IPS-20b (cell line): Measurements from ENCODE around the gene UBA5.
A peak's percentile ranks its signal among the peaks of the same experiment; 100 is the strongest.
"Not testable (repeated sequence)": the region's sequence is repeated elsewhere in the genome, so short reads cannot be mapped to it uniquely, and the experiment has no call there.

ENCODE experiments used
- H3K27ac ChIP-seq: one replicate; pipeline ENCODE4 v1.5.1; 2013; ENCODE audit warnings: low read length
- H3K27me3 ChIP-seq: 2 replicates; pipeline ENCODE4 v1.6.1; 2013; ENCODE audit warnings: mild to moderate bottlenecking, low read length, inconsistent platforms; ENCODE audit not compliant: insufficient read depth
- H3K36me3 ChIP-seq: 2 replicates; pipeline ENCODE4 v1.6.1; 2013; ENCODE audit warnings: low read depth, mild to moderate bottlenecking, inconsistent platforms, low read length, moderate library complexity; ENCODE audit not compliant: insufficient read depth
- H3K4me1 ChIP-seq: 2 replicates; pipeline ENCODE4 v1.6.1; 2013; ENCODE audit warnings: mild to moderate bottlenecking, control low read depth, inconsistent platforms, low read length, moderate library complexity; ENCODE audit not compliant: insufficient read depth
- H3K4me3 ChIP-seq: 2 replicates; pipeline ENCODE4 v1.5.1; 2013; ENCODE audit warnings: mild to moderate bottlenecking, low read length, inconsistent platforms
- H3K9ac ChIP-seq: 2 replicates; pipeline ENCODE4 v1.6.1; 2013; ENCODE audit warnings: low read depth, mild to moderate bottlenecking, inconsistent platforms, low read length, moderate library complexity
- H3K9me3 ChIP-seq: 2 replicates; pipeline ENCODE4 v1.6.1; 2013; ENCODE audit warnings: mild to moderate bottlenecking, low read depth, low read length, inconsistent platforms; ENCODE audit not compliant: insufficient read depth

UBA5 gene

GRCh38 chr3:132660052-132660810, at the start of gene UBA5:
Gene UBA5, plus strand, starts transcription at chr3:132660329. Its CDS starts 209 bp downstream, at chr3:132660538.
- Histone ChIP-seq H3K9me3 (no peaks in the 10 kb centered on the region), H3K4me1 (peaks cover 6% of the 10 kb centered on the region; the same call in 1 of the 2 replicates), H3K27ac (peak within 1 kb of the TSS; percentile 0), H3K4me3 (peak within 1 kb of the TSS; percentile 94), H3K9ac (peak within 1 kb of the TSS; percentile 82), H3K27me3 (no peaks in the 10 kb centered on the region), H3K36me3 (no peaks in the 10 kb centered on the region)

DNA sequence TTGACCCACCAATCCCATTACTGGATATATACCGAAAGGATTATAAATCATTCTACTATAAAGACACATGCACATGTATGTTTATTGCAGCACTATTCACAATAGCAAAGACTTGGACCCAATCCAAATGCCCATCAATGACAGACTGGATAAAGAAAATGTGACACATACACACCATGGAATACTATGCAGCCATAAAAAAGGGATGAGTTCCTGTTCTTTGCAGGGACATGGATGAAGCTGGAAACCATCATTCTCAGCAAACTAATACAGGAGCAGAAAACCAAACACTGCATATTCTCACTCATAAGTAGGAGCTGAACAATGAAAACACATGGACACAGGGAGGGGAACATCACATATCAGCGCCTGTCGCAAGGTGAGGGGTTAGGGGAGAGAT, 44.8 kb upstream of the UBA5 start:
- H3K9me3 ChIP-seq, H3K27me3 ChIP-seq, H3K9ac ChIP-seq, H3K36me3 ChIP-seq, H3K4me3 ChIP-seq, H3K4me1 ChIP-seq, H3K27ac ChIP-seq: not testable (repeated sequence)

- Histone ChIP-seq H3K27me3 (no peaks in the 10 kb centered on the region), H3K9ac (no peak overlapping the region), H3K9me3 (no peaks in the 10 kb centered on the region), H3K27ac (no peak overlapping the region), H3K4me3 (no peak overlapping the region), H3K36me3 (no peaks in the 10 kb centered on the region; the same call in 1 of the 2 replicates), H3K4me1 (no peaks in the 10 kb centered on the region)
Measured at GRCh38 chr3:132615881-132616280, 44.2 kb upstream of the UBA5 start.

GRCh38 chr3:132616780-132617179, 43.3 kb upstream of the UBA5 start:
- no peak overlapping the region for H3K27ac ChIP-seq

DNA sequence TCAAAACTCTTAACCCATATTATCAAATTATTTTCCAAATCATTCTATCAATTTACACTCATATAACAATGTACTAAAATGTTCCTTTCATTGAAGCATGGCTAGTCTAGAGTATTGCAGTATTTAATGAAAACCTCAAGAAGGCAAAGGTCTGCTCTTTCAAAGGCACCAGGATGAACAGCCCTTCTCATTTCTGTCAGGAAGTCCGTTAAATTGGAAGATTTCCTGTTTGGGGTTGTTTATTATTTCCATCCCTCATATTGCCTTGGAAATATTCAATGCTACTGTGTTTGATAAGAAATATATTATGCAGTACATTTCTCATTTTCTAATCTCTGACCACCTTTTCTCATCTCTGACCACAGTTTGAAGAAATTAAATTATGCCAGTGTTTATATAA, 38.0 kb upstream of the UBA5 start:
- no peaks in the 10 kb centered on the region for H3K4me1 ChIP-seq
- peaks cover 8% of the 10 kb centered on the region for H3K36me3 ChIP-seq
- no peak overlapping the region for H3K4me3 ChIP-seq
- H3K9me3 ChIP-seq, result no peaks in the 10 kb centered on the region
- H3K9ac ChIP-seq, result no peak overlapping the region
- H3K27ac ChIP-seq, result no peak overlapping the region
- no peaks in the 10 kb centered on the region for H3K27me3 ChIP-seq

More at GRCh38 chr3:132616780-132617179, 43.3 kb upstream of the UBA5 start:
- no peaks in the 10 kb centered on the region for H3K27me3 ChIP-seq
- H3K9me3 ChIP-seq, result no peaks in the 10 kb centered on the region
- H3K9ac ChIP-seq, result no peak overlapping the region
- H3K36me3 ChIP-seq, result no peaks in the 10 kb centered on the region; the same call in 1 of the 2 replicates
- H3K4me1 ChIP-seq, result no peaks in the 10 kb centered on the region
- H3K4me3 ChIP-seq, result no peak overlapping the region

DNA sequence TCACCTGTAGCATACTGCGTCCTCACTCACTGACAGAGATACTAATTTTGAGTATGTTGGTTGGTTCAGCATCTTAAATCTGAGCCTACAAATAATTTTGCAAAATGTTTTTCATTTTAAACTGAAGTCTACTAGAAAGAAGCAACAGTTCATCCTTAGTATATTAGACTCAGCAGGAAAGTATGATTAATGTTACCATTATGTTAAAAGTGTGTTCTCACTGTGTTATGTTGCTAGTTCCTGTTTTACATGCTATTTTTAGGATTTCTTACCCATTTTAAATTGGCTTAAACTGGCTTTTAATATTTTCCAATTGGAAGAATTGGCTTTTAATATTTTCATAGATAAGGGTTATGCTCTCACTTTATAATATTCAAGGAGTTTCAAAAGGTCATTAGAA, 37.4 kb upstream of the UBA5 start:
- H3K9ac ChIP-seq, result no peak overlapping the region
- peaks cover 11% of the 10 kb centered on the region for H3K36me3 ChIP-seq
- H3K9me3 ChIP-seq, result no peaks in the 10 kb centered on the region
- no peaks in the 10 kb centered on the region for H3K4me1 ChIP-seq
- H3K27me3 ChIP-seq, result no peaks in the 10 kb centered on the region
- no peak overlapping the region for H3K4me3 ChIP-seq
- no peak overlapping the region for H3K27ac ChIP-seq

GRCh38 chr3:132623646-132624045, 36.5 kb upstream of the UBA5 start:
- H3K27ac ChIP-seq, result no peak overlapping the region
- H3K9ac ChIP-seq, result no peak overlapping the region
- H3K9me3 ChIP-seq, result no peaks in the 10 kb centered on the region
- H3K27me3 ChIP-seq, result no peaks in the 10 kb centered on the region
- peaks cover 18% of the 10 kb centered on the region for H3K36me3 ChIP-seq
- no peaks in the 10 kb centered on the region for H3K4me1 ChIP-seq
- no peak overlapping the region for H3K4me3 ChIP-seq

DNA sequence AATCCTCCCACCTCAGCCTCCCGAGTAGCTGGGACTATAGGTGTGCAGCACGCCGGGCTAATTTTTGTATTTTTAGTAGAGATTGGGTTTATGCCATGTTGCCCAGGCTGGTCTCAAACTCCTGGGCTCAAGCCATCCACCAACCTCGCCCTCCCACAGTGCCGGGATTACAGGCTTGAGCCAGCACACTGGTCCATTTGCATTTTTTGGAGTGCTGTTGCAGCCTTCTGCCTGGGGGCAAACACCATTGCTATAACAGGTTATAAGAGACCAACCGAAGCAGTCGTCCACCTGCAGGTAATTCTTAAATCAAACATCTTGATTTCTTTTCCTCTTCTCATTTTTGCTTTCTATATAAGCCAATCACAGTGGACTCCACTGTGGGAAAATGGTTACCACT, 35.3 kb upstream of the UBA5 start:
- Histone ChIP-seq H3K4me1 (no peaks in the 10 kb centered on the region), H3K27ac (no peak overlapping the region), H3K27me3 (no peaks in the 10 kb centered on the region), H3K36me3 (peaks cover 18% of the 10 kb centered on the region), H3K9me3 (no peaks in the 10 kb centered on the region), H3K9ac (no peak overlapping the region), H3K4me3 (no peak overlapping the region)

DNA sequence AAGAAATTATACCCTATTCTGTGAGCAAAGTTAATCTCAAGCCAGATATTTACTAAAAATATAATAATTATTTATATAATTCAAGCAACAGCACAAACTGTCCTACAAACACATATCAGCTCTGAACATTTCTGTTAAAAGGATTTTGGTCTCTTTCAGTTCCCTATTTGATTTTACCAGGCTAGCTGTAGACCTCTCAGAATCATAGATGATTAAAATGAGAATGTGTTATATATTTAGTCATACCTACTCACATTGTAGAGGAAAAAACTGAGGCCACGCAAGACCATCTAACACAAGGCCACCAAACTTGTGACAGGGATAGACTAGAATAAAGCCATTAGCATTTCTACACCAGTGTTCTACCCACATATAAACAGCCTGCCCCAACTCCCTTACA, 34.5 kb upstream of the UBA5 start:
- no peak overlapping the region for H3K27ac ChIP-seq
- no peak overlapping the region for H3K4me3 ChIP-seq
- H3K4me1 ChIP-seq, result no peaks in the 10 kb centered on the region
- H3K9ac ChIP-seq, result no peak overlapping the region
- no peaks in the 10 kb centered on the region for H3K9me3 ChIP-seq
- peaks cover 18% of the 10 kb centered on the region for H3K36me3 ChIP-seq
- no peaks in the 10 kb centered on the region for H3K27me3 ChIP-seq

DNA sequence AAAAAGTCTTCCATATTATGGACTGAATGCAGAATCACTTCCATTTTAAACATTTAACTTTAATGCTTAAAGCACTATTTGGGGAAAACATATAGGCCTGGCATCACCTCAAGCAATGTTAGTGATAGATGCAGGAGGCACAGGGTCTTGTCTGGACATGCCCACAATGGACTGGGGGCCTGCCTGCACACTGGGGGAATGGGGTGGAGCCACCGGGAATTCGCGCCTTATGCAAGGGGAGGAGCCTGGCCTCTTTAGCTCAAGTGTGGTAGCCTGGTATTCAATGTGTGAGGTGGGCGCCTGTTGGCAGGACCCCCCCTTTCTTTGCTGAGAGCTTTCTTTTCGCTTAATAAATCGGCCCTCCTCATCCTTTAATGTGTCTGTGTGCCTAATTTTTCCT, 33.2 kb upstream of the UBA5 start:
- Histone ChIP-seq H3K36me3 (peaks cover 18% of the 10 kb centered on the region), H3K27me3 (no peaks in the 10 kb centered on the region), H3K4me1 (no peaks in the 10 kb centered on the region), H3K4me3 (no peak overlapping the region), H3K9me3 (no peaks in the 10 kb centered on the region), H3K9ac (no peak overlapping the region), H3K27ac (no peak overlapping the region)

GRCh38 chr3:132628157-132628556, 32.0 kb upstream of the UBA5 start:
- Histone ChIP-seq H3K36me3 (peaks cover 18% of the 10 kb centered on the region), H3K27me3 (no peaks in the 10 kb centered on the region), H3K4me3 (no peak overlapping the region), H3K9me3 (no peaks in the 10 kb centered on the region), H3K27ac (no peak overlapping the region), H3K4me1 (no peaks in the 10 kb centered on the region), H3K9ac (no peak overlapping the region)

- H3K27ac ChIP-seq, result no peak overlapping the region
Measured at GRCh38 chr3:132629928-132630327, 30.2 kb upstream of the UBA5 start.

More at GRCh38 chr3:132629928-132630327, 30.2 kb upstream of the UBA5 start:
- no peaks in the 10 kb centered on the region for H3K27me3 ChIP-seq
- H3K36me3 ChIP-seq, result peaks cover 18% of the 10 kb centered on the region
- H3K4me1 ChIP-seq, result no peaks in the 10 kb centered on the region
- no peak overlapping the region for H3K4me3 ChIP-seq
- H3K9me3 ChIP-seq, result no peaks in the 10 kb centered on the region
- H3K9ac ChIP-seq, result no peak overlapping the region
